Mucosa of descending colon (tissue), 3 donors: ENCODE data around the gene GFPT2. TPM values are rescaled to one million over a fixed set of nuclear protein-coding genes. Genes with fewer than 3 reads are reported as not detected.

Experiments
- ATAC-seq: fragments of 200-7000 bp; cut with Tn5 transposase; one replicate; pipeline ENCODE4 v1.9.1; 2020; ENCODE audit warnings: mild to moderate bottlenecking, moderate library complexity
- DNase-seq, 3 donors: peaks; one replicate each; pipeline ENCODE4 v3.0.0-alpha.2; 2020
- H3K36me3 ChIP-seq: fragments of 200-600 bp; one replicate; pipeline ENCODE4 v1.8.0; 2021; ENCODE audit warnings: low read depth, mild to moderate bottlenecking
- H3K4me1 ChIP-seq: fragments of 200-600 bp; one replicate; pipeline ENCODE4 v1.8.0; 2021; ENCODE audit warnings: low read depth, mild to moderate bottlenecking
- H3K4me3 ChIP-seq: fragments of 200-600 bp; one replicate; pipeline ENCODE4 v1.8.0; 2021; ENCODE audit warnings: mild to moderate bottlenecking
- H3K9me3 ChIP-seq: fragments of 200-600 bp; one replicate; pipeline ENCODE4 v1.8.0; 2021; ENCODE audit warnings: mild to moderate bottlenecking
- intact Hi-C, 2 donors: fragments of 100-400 bp; cut with DNase I in 1 of 2; cut with micrococcal nuclease in 1 of 2; formaldehyde crosslinking; loops; one replicate each; pipeline versions ENCODE4 v1.11.0 to v1.11.1; 2022; cut with DNase I, micrococcal nuclease
- total RNA-seq, 3 donors: library from RNA; stranded (reverse); fragmentation: NEBNext Ultra II Directional in 2 of 3; extraction: Animal tissue kit (Norgen Biotek cat#: 25700) in 2 of 3; gene quantifications; one replicate each; pipeline versions ENCODE4 v1.2.1 to v1.2.4, GENCODE V29; 2021 to 2023
- TF ChIP-seq, protein P1 (sequence below): fragments of 200-600 bp; IDR thresholded peaks from one replicate; pipeline ENCODE4 v1.8.0; 2022; ENCODE audit warnings: antibody characterized with exemption, mild to moderate bottlenecking
- donor health status: DM: no; HTN: no; CAD: no; lungs with moderate emphysema.
- donor health status: DM: no; HTN: no; CAD: no.
- donor health status: DM: no; HTN: yes; CAD: no.

The GFPT2 gene
- total RNA-seq, 3 donors from 2014 or later, result 1.3 to 17.4 (median 7.9) TPM

DNA sequence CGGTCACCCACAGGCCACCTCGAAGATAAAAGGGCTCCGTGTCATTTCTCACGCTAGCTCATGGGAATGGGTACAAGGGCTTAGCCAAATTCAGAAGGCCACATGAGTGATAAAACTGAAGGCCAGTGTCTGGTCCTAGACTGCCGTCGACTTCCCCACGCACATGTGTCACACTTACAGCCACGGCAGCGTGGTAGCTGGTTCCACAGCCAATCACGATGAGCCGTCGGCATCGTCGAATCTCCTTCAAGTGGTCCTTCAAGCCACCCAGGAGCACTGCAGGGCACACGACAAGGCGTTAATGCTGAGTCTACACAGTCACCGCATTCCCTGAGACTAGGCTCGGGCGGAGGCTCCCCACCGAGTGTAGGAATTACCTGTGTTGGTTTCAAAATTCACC lies 36.5 kb downstream of the GFPT2 start:
- no peak for ATAC-seq
- Histone ChIP-seq H3K36me3 (no peaks in the 10 kb centered on the region), H3K4me1 (no peaks in the 10 kb centered on the region), H3K9me3 (no peaks in the 10 kb centered on the region), H3K4me3 (no peak overlapping the region)
- TF ChIP-seq, protein P1, sequence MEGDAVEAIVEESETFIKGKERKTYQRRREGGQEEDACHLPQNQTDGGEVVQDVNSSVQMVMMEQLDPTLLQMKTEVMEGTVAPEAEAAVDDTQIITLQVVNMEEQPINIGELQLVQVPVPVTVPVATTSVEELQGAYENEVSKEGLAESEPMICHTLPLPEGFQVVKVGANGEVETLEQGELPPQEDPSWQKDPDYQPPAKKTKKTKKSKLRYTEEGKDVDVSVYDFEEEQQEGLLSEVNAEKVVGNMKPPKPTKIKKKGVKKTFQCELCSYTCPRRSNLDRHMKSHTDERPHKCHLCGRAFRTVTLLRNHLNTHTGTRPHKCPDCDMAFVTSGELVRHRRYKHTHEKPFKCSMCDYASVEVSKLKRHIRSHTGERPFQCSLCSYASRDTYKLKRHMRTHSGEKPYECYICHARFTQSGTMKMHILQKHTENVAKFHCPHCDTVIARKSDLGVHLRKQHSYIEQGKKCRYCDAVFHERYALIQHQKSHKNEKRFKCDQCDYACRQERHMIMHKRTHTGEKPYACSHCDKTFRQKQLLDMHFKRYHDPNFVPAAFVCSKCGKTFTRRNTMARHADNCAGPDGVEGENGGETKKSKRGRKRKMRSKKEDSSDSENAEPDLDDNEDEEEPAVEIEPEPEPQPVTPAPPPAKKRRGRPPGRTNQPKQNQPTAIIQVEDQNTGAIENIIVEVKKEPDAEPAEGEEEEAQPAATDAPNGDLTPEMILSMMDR, result no peak
- DNase-seq, result no peak
- intact Hi-C loops, result no loop called here

GRCh38 chr5:180315762-180316212 lies 37.3 kb downstream of the GFPT2 start:
- no peak overlapping the region for H3K4me3 ChIP-seq
- H3K9me3 ChIP-seq, result no peaks in the 10 kb centered on the region
- DNase-seq (peak; percentile 69 to 84 (median 74)), ATAC-seq (peak; percentile 91)
- no peaks in the 10 kb centered on the region for H3K4me1 ChIP-seq
- intact Hi-C loops, result no loop called here
- no peaks in the 10 kb centered on the region for H3K36me3 ChIP-seq
- TF ChIP-seq, protein P1, result peak; percentile 92

- Histone ChIP-seq H3K9me3 (no peaks in the 10 kb centered on the region), H3K4me1 (no peaks in the 10 kb centered on the region), H3K4me3 (no peak overlapping the region), H3K36me3 (no peaks in the 10 kb centered on the region)
- TF ChIP-seq, protein P1, result no peak
- intact Hi-C loops, result no loop called here
- peak; percentile 43 to 91 (median 74) for DNase-seq
- peak; percentile 77 for ATAC-seq
Observed at GRCh38 chr5:180313677-180314505, 39.2 kb downstream of the GFPT2 start.

- TF ChIP-seq, protein P1, result no peak
- Histone ChIP-seq H3K4me3 (no peak overlapping the region), H3K9me3 (no peaks in the 10 kb centered on the region), H3K36me3 (no peaks in the 10 kb centered on the region), H3K4me1 (no peaks in the 10 kb centered on the region)
- ATAC-seq, result no peak
- intact Hi-C loops, result no loop called here
- no peak for DNase-seq
Observed at GRCh38 chr5:180311216-180311615, 41.9 kb downstream of the GFPT2 start.

DNA sequence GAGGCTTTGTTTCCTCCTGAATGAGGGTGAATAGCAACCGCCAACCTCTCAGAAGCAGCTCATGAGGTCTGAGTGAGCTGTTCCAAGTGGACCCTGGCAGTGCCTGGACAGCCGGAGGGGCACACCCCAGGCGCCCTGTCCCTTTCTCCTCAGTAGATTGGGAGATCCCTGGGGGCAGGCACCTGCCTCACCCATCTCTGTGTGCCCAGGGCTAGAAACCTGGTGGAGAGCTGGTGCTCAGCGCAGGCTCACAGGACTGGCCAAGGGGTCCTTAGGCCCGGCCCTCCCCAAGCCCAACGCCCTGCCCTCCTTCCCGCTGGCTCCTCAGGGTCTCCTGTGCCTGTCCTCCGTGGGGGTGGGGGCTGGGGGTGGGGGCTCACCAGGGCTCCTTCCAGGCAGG lies 46.3 kb downstream of the GFPT2 start:
- DNase-seq (no peak), ATAC-seq (no peak)
- TF ChIP-seq, protein P1, result no peak
- Histone ChIP-seq H3K4me1 (no peaks in the 10 kb centered on the region), H3K9me3 (no peaks in the 10 kb centered on the region), H3K36me3 (no peaks in the 10 kb centered on the region), H3K4me3 (no peak overlapping the region)
- intact Hi-C loops, result no loop called here
